GM12875 (cell line): ENCODE results near the gene PARP12.

Source experiments
- H3K4me3 ChIP-seq: one replicate; pipeline ENCODE4 v1.5.1; 2011; ENCODE audit warnings: low read depth, low read length, control low read depth
- TF ChIP-seq, protein P1 (sequence below): IDR thresholded peaks from 2 replicates; pipeline ENCODE4 v1.5.1; 2011; ENCODE audit warnings: low read depth, mild to moderate bottlenecking, control low read depth, inconsistent platforms, low read length, moderate library complexity, borderline replicate concordance; ENCODE audit not compliant: insufficient read depth

Gene PARP12

DNA sequence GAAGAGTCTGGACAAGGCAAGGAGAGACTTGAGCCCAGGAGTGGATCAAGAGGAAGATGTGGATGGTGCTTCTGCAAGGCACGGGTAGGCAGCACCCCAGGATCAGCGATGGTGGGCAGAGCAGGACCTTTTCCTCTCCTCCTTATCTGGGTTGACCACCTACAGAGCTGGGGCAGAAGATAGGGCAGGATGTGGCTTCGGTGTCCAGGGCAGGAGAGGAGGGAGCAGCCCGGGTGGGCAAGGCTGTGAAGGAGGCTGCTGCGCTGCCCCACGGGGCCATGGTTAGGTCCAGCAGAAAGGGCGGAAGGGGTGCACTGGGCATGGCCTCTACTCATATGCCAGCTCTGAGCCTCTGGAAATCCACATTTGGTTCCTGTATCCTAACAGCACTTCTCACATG, 20.0 kb upstream of the PARP12 start:
- no peak overlapping the region for H3K4me3 ChIP-seq
- TF ChIP-seq, protein P1, sequence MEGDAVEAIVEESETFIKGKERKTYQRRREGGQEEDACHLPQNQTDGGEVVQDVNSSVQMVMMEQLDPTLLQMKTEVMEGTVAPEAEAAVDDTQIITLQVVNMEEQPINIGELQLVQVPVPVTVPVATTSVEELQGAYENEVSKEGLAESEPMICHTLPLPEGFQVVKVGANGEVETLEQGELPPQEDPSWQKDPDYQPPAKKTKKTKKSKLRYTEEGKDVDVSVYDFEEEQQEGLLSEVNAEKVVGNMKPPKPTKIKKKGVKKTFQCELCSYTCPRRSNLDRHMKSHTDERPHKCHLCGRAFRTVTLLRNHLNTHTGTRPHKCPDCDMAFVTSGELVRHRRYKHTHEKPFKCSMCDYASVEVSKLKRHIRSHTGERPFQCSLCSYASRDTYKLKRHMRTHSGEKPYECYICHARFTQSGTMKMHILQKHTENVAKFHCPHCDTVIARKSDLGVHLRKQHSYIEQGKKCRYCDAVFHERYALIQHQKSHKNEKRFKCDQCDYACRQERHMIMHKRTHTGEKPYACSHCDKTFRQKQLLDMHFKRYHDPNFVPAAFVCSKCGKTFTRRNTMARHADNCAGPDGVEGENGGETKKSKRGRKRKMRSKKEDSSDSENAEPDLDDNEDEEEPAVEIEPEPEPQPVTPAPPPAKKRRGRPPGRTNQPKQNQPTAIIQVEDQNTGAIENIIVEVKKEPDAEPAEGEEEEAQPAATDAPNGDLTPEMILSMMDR: no peak

DNA sequence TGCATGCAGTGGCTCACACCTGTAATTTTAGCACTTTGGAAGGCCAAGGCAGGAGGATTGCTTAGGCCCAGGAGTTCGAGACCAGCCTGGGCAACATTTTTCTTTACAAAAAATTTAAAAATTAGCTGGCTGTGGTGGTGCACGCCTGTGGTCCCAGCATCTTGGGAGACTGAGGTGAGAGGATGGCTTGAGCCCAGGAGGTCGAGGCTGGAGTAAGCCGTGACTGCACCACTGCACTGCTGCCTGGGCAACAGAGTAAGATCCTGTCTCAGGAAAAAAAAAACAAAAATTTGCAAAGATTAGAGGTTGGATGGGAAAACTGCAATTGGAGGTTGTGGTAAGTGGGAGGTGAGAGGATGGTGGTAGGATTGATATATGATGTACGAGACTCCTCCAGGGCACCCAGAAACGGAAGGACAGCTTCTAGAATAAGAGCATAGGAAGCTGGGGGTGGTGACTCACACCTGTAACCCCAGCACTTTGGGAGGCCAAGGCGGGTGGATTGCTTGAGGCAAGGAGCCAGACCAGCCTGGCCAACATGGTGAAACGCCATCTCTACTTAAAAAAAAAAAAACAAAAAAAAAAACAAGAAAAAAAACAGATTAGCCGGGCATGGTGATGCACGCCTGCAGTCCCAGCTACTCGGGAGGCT, 19.1 kb upstream of the PARP12 start:
- TF ChIP-seq, protein P1: no peak
- H3K4me3 ChIP-seq: no peak overlapping the region

DNA sequence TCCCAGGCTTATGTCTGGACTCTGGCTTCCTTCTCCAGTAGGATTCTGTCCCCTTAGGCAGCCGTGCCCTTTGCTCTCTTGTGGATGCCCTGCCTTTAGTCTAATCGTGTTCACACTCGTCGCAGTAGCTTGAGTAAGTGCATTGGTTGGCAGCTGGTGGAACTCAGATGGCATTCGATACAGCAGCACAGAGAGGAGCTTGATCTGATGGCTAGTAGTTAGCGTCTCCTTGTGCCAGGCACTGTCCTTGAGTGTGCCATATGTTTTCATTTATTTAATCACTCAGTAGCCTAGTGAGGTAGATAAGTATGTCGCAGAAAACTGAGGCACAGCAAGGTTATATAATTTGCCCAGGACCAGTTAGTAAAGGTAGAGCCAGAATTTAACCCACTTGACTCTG, 18.2 kb upstream of the PARP12 start:
- no peak overlapping the region for H3K4me3 ChIP-seq
- TF ChIP-seq, protein P1: no peak

DNA sequence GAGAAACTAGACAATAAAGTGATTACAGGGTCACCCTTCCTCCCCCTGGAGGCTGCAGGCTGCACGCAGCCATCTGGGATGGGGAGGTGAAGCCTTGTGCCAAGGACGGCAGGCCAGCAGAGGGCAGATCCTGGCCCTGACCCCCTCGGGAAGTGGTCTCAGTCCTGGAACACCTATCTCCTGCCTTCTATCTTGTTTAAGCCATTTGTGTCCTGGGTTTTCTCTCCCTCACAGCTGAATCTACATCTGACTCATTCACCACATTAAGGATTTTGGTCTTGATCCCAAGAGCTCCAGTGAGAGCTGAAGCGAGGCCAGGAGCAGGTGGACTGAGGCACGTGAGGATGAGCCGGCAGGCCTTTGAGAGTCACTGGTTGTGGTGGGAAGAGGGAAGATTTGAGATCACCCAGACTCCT, 16.4 kb upstream of the PARP12 start:
- TF ChIP-seq, protein P1: no peak
- no peak overlapping the region for H3K4me3 ChIP-seq

DNA sequence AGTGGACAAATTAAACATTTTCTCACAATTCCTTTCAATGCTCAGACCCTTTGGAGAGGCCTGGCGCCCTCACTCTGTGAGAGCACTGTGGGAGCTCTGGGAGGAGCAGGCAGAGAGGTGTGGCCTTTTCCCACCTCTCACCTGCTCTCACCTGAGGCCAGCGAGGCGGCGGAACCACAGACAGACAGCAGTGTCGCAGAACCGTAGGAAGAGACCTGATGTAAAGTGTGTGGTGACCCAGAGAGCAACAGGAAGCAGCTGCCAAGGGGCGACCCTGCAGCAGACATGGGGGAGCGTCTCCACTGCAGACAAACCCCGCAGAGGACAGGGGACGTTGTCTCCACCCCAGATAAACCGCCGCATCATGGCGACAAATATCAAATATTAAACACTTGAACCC, 15.6 kb upstream of the PARP12 start:
- TF ChIP-seq, protein P1: no peak
- H3K4me3 ChIP-seq: no peak overlapping the region

DNA sequence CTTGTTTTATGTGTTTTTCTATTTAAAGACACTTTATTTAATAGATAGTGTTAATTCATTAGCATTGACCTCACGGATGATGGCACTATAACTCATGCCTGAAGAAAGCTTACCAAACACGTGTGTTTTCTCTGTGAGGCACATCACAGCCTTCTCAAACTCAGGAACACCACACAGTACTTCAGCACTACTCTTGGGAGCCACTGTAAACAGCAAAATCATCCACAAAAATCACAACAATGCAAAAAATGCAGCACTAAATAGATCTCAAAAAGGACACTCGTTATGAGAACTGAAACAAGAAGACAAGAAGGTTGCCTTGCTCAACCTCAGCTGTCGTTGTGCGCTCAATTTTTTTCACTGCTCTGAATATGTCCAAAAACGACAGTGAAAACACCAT, 12.0 kb upstream of the PARP12 start:
- TF ChIP-seq, protein P1: no peak
- H3K4me3 ChIP-seq: no peak overlapping the region

DNA sequence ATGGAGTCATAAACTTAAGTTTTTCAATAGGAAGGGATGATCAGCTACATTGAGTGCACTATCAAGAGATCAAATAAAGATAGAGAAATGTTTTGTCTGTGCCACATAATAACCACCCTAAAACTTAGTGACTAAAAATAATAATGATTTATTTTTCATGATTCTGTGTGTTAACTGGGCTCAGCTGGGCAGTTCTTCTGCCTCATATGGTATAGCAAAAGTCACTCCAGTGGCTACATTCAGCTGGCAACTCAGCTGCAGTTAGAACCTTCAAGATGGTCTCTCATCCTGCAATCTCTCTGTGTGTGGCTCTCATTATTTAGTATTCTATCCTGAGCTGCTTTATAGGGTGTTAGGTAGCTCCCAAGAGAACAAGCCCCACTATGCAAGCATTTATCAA, 7.8 kb upstream of the PARP12 start:
- H3K4me3 ChIP-seq: no peak overlapping the region
- TF ChIP-seq, protein P1: no peak
